Fibroblast of villous mesenchyme (primary cell): ENCODE results near the gene FGD6. TPM values are rescaled to one million over a fixed set of nuclear protein-coding genes. Genes with fewer than 3 reads are reported as not detected.
"Not testable (repeated sequence)": the region's sequence is repeated elsewhere in the genome, so short reads cannot be mapped to it uniquely, and the experiment has no call there.

Experiments
- DNase-seq: peaks from one replicate; pipeline ENCODE4 v3.0.0-alpha.2; 2010; ENCODE audit warnings: low read depth
- H3K4me3 ChIP-seq: 2 replicates; pipeline ENCODE4 v1.5.1; 2011; ENCODE audit warnings: low read depth, mild to moderate bottlenecking, low read length
- total RNA-seq: library from RNA; depleted of rRNA; stranded (reverse); fragments of >200 nt; gene quantifications from 2 replicates; pipeline ENCODE4 v1.2.3, GENCODE V29; 2012
- TF ChIP-seq, protein P1 (sequence below): IDR thresholded peaks from 2 replicates; pipeline ENCODE4 v1.5.1; 2012; ENCODE audit warnings: low read depth, mild to moderate bottlenecking, low read length; ENCODE audit not compliant: insufficient read depth

Gene FGD6
- total RNA-seq, 1 donor = 18.1 TPM

- no peak for DNase-seq
- H3K4me3 ChIP-seq = no peak overlapping the region
- TF ChIP-seq, protein P1, sequence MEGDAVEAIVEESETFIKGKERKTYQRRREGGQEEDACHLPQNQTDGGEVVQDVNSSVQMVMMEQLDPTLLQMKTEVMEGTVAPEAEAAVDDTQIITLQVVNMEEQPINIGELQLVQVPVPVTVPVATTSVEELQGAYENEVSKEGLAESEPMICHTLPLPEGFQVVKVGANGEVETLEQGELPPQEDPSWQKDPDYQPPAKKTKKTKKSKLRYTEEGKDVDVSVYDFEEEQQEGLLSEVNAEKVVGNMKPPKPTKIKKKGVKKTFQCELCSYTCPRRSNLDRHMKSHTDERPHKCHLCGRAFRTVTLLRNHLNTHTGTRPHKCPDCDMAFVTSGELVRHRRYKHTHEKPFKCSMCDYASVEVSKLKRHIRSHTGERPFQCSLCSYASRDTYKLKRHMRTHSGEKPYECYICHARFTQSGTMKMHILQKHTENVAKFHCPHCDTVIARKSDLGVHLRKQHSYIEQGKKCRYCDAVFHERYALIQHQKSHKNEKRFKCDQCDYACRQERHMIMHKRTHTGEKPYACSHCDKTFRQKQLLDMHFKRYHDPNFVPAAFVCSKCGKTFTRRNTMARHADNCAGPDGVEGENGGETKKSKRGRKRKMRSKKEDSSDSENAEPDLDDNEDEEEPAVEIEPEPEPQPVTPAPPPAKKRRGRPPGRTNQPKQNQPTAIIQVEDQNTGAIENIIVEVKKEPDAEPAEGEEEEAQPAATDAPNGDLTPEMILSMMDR = no peak
Observed at GRCh38 chr12:95104919-95105452, 112.3 kb downstream of the FGD6 start.

DNA sequence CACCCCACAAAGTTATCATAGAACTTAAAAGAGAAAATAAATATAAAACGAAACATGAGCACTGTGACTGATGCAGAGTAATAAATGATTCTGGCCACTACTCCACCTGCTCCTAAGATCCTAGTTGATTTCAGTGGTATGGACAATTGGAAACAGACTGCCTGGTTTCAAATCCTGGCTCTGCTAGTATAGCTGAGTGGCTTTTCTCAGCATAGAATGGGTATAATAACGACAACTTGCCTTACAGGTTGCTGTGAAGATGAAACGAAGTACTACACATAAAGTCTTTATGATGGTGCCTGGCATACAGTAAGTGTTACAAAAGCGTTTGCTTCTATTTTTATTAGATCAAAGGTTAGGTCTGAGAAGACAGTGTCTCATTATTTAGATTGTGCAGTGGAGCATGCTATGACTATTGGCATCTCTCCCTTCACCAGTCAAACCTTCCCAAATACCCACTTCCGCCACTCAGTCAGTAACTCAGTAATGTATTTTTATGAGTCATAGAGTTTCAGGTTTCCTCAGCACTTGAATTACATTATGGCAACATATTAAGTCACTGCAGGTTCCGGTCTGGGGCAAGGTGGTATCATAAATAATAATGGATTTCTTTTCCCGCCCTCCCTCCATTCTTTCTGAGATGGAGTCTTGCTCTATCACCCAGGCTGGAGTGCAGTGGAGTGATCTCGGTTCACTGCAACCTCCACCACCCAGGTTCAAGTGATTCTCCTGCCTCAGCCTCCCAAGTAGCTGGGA is 114.2 kb downstream of the FGD6 start:
- peak; percentile 35 for DNase-seq
- TF ChIP-seq, protein P1 = no peak
- no peak overlapping the region for H3K4me3 ChIP-seq

DNA sequence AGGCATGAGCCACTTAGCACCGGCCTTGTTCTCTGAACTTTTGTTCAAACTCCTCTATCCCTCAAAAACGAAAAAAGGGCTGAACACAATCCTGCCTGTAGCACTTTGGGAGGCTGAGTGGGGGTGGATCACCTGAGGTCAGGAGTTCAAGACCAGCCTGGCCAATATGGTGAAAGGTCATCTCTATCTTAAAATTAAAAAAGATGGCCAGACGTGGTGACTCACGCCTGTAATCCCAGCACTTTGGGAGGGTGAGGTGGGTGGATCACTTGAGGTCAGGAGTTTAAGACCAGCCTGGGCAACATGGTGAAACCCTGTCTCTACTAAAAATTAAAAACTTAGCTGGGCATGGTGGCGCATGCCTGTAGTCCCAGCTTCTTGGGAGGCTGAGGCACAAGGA is 115.3 kb downstream of the FGD6 start:
- not testable (repeated sequence) for DNase-seq, H3K4me3 ChIP-seq

DNA sequence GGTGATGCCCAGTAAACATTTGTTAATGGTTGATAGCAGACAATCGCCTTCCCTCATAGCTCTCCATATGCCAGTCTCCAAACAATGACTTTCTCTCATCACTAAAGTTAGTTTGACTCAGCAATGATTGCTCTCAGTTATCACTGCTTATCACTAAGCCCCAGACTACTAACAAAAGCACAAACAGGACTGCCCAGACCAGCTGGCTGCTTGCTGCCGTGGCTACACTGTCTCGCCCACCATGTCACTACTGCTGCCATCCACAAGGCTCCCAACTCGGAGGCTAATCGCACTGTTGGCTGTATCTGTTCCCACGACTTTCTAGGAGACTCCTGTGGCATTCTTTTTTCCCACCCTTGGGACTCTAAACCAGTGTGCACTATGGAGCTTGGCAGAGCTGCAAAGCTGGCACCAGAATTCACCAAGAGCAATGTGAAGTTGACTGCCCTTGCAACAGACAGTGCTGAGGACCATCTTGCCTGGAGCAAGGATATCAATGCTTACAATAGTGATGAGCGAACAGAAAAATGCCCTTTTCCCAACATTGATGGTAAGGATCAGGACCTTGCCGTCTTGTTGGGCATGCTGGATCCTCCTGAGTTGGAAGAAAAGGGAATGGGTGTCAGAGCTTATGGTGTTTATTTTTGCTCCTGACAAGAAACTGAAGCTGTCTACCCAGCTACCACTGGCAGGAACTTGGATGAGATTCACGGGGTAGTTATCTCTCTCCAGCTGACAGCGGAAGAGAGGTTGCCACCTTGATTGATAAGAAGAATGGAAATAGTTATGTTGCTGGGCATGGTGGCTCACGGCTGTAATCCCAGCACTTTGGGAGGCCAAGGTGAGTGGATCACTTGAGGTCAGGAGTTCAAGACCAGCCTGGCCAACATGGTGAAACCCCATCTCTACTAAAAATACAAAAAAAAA is 116.7 kb downstream of the FGD6 start:
- TF ChIP-seq, protein P1 = no peak
- H3K4me3 ChIP-seq = no peak overlapping the region
- peak; percentile 16 for DNase-seq

DNA sequence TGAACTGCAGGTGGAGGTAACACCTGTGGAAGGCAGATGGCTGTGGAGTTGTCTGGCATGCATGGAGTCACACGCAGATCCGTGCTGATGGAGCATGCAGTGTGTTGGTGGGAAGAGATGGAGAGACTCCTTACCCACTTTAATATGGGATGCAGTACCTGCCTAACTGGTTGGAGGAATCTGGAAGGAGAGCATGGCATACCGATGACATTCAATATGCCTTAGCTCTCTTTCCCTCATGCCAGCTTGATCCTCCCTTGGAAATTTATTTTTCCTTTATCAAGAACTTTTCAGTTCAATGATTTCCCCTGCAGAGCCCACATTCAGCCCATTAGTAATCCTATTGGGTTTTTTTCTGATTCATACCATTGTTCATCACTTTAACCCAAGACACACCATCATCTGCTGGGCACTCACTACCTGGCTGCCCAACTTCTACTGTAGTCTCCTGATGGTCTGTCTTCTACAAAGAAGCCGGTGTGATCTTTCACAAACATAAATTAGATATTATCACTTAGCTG is 117.9 kb downstream of the FGD6 start:
- DNase-seq = no peak
- TF ChIP-seq, protein P1 = no peak
- H3K4me3 ChIP-seq = no peak overlapping the region

DNA sequence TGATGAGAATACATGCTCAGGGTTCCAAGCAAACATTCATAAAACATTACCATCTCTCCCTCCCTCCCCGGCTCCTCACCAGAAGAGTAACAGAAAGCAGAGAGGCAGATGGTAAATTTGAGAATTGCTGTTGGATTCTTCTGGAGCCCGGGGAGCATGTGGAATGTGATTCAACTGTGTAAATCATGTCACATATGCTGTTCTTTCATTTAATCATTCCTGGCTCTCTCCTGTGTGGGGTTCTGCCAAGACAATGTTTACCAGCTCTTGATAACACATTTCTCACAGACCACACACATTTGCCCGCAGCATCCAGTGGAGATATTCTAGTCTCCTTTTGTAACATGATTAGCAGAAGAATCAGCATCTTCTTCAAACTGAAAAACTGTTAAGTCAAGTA is 120.4 kb downstream of the FGD6 start:
- DNase-seq = peak; percentile 80
- H3K4me3 ChIP-seq = no peak overlapping the region
- TF ChIP-seq, protein P1 = no peak

DNA sequence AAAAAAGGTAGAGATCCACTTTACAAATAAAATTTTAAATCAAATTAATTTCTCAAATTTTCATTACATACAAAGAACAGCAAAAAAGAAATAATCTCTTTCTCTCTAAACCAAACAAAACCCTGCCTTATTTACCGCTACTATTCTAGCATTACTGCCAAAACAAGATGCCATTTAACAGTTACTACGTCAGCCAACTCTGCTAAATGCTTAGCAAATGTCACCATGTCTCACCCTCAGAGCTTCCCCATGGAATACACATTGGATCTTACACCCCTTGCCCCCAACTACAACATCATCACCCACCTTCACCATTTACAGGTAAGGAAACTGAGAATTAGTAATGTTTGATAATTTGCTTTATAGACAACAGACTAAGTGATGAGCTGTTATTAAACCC is 120.9 kb downstream of the FGD6 start:
- no peak overlapping the region for H3K4me3 ChIP-seq
- DNase-seq = no peak
- TF ChIP-seq, protein P1 = no peak

GRCh38 chr12:95095866-95096265 is 121.4 kb downstream of the FGD6 start:
- H3K4me3 ChIP-seq, DNase-seq: not testable (repeated sequence)
